ENCODE data around the gene HSPA12B. TPM values are rescaled to one million over a fixed set of nuclear protein-coding genes. Genes with fewer than 3 reads are reported as not detected.

The HSPA12B gene
- polyA plus RNA-seq, 1 of the 3 experiments (the other 2 are of a cell fraction): 0.46 TPM

DNA sequence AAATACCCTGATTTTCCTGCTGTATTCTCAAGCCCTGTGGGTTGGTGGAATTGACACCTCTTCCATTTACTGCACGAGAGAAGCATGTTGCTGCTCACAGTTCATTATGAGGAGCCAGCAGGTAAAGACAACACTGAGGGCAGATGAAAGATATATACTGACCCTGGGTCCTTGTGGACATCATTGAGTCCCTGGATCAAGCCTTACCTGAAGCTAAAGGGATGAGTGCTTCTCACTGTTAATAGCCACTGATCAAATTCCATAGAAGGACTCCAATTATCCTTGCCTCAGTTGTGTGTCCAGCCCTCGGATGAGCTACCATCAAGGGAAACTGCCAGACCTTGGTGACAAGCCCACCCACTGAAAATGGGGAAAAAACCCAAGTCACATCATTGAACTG lies 12.4 kb upstream of the HSPA12B start:
- Histone ChIP-seq H3K9me2 (no peaks in the 10 kb centered on the region), H3K4me3 (ENCODE audit: low read depth in 2 of 2, low read length in 1 of 2) (no peak overlapping the region), H3K4me1 (ENCODE audit: control insufficient read depth in 1 of 2, insufficient read depth in 2 of 2, low read depth in 1 of 2, low read length in 1 of 2) (no peaks in the 10 kb centered on the region), H3F3A (replicated peaks; ENCODE audit: insufficient read depth) (no peaks in the 10 kb centered on the region), H4K20me1 (ENCODE audit: insufficient read depth) (no peaks in the 10 kb centered on the region), H3K79me2 (ENCODE audit: insufficient read depth) (no peaks in the 10 kb centered on the region), H3K4me2 (no peak overlapping the region), H2AFZ (ENCODE audit: low read depth) (no peak overlapping the region), H3K27ac (ENCODE audit: low read depth in 2 of 2, low read length in 1 of 2) (no peak overlapping the region), H3K27me3 (ENCODE audit: insufficient read depth) (peaks cover 9% of the 10 kb centered on the region; the same call in 1 of the 2 replicates), H3K36me3 (replicated peaks in 1 of 2; ENCODE audit: control insufficient read depth in 1 of 2, insufficient read depth in 2 of 2, low read length in 1 of 2) (no peaks in the 10 kb centered on the region), H3K9ac (no peak overlapping the region), H3K9me3 (no peaks in the 10 kb centered on the region)
- 48% methylated on average over 2 of the region's 2 CpGs for WGBS (ENCODE audit: low lambda C conversion rate)
- ChIA-PET POLR2A (no interaction called here), CTCF (interaction anchor here (1.0 to 3.3 kb wide), 5 partner anchors 9 to 100 kb away, joined by 3 to 13 read pairs (median 8); partner anchors contain the start of genes AP5S1 and HSPA12B)
- no peak for DNase-seq
- TF ChIP-seq FOXJ3 (CRISPR knock-in tag; IDR thresholded peaks at IDR 0.05) (no peak), MXI1 (IDR thresholded peaks at IDR 0.05; ENCODE audit: low read depth, low read length) (no peak), YY1 (IDR thresholded peaks at IDR 0.05; ENCODE audit: low read depth) (no peak), GABPA (IDR thresholded peaks at IDR 0.05; ENCODE audit: low read depth) (no peak), EP300 (IDR thresholded peaks at IDR 0.05; ENCODE audit: borderline replicate concordance in 1 of 2, low read depth in 1 of 2, low read length in 1 of 2) (no peak), FOXM1 (IDR thresholded peaks at IDR 0.05; ENCODE audit: low read depth) (no peak), RFX5 (IDR thresholded peaks at IDR 0.05; ENCODE audit: low read length) (no peak), FOSL2 (IDR thresholded peaks at IDR 0.05; ENCODE audit: borderline replicate concordance, low read depth) (no peak), MEF2A (IDR thresholded peaks at IDR 0.05; ENCODE audit: borderline replicate concordance, low read depth) (no peak), SIN3A (IDR thresholded peaks at IDR 0.05; ENCODE audit: borderline replicate concordance, low read depth, low read length) (no peak), GATA2 (CRISPR knock-in tag; IDR thresholded peaks at IDR 0.05) (no peak), TCF12 (IDR thresholded peaks at IDR 0.05) (no peak), RXRA (IDR thresholded peaks at IDR 0.05; ENCODE audit: borderline replicate concordance, low read depth) (no peak)
- TF ChIP-seq, protein P1, sequence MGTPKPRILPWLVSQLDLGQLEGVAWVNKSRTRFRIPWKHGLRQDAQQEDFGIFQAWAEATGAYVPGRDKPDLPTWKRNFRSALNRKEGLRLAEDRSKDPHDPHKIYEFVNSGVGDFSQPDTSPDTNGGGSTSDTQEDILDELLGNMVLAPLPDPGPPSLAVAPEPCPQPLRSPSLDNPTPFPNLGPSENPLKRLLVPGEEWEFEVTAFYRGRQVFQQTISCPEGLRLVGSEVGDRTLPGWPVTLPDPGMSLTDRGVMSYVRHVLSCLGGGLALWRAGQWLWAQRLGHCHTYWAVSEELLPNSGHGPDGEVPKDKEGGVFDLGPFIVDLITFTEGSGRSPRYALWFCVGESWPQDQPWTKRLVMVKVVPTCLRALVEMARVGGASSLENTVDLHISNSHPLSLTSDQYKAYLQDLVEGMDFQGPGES (IDR thresholded peaks at IDR 0.05; ENCODE audit: low read depth, low read length): no peak
- TF ChIP-seq, protein P2, sequence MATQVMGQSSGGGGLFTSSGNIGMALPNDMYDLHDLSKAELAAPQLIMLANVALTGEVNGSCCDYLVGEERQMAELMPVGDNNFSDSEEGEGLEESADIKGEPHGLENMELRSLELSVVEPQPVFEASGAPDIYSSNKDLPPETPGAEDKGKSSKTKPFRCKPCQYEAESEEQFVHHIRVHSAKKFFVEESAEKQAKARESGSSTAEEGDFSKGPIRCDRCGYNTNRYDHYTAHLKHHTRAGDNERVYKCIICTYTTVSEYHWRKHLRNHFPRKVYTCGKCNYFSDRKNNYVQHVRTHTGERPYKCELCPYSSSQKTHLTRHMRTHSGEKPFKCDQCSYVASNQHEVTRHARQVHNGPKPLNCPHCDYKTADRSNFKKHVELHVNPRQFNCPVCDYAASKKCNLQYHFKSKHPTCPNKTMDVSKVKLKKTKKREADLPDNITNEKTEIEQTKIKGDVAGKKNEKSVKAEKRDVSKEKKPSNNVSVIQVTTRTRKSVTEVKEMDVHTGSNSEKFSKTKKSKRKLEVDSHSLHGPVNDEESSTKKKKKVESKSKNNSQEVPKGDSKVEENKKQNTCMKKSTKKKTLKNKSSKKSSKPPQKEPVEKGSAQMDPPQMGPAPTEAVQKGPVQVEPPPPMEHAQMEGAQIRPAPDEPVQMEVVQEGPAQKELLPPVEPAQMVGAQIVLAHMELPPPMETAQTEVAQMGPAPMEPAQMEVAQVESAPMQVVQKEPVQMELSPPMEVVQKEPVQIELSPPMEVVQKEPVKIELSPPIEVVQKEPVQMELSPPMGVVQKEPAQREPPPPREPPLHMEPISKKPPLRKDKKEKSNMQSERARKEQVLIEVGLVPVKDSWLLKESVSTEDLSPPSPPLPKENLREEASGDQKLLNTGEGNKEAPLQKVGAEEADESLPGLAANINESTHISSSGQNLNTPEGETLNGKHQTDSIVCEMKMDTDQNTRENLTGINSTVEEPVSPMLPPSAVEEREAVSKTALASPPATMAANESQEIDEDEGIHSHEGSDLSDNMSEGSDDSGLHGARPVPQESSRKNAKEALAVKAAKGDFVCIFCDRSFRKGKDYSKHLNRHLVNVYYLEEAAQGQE (IDR thresholded peaks at IDR 0.05; ENCODE audit: low read depth, low read length): no peak
- TF ChIP-seq, protein P3, sequence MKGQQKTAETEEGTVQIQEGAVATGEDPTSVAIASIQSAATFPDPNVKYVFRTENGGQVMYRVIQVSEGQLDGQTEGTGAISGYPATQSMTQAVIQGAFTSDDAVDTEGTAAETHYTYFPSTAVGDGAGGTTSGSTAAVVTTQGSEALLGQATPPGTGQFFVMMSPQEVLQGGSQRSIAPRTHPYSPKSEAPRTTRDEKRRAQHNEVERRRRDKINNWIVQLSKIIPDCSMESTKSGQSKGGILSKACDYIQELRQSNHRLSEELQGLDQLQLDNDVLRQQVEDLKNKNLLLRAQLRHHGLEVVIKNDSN (IDR thresholded peaks at IDR 0.05; ENCODE audit: borderline replicate concordance, low read depth): no peak
- TF ChIP-seq, protein P4, sequence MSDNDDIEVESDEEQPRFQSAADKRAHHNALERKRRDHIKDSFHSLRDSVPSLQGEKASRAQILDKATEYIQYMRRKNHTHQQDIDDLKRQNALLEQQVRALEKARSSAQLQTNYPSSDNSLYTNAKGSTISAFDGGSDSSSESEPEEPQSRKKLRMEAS (IDR thresholded peaks at IDR 0.05; ENCODE audit: low read depth): no peak
